ENCODE data around the gene GRID2.

Gene GRID2

GRCh38 chr4:92789741-92790140 lies 486.0 kb downstream of the GRID2 start:
- DNase-seq (ENCODE audit: extremely low read depth, low read depth): no peak
- TF ChIP-seq CTCF (IDR thresholded peaks at IDR 0.05; ENCODE audit: low read depth, low read length): no peak

GRCh38 chr4:92791871-92792440 lies 488.2 kb downstream of the GRID2 start:
- no peak for DNase-seq (ENCODE audit: extremely low read depth, low read depth)
- no peak for TF ChIP-seq CTCF (IDR thresholded peaks at IDR 0.05; ENCODE audit: low read depth, low read length)

- DNase-seq (ENCODE audit: extremely low read depth, low read depth): no peak
- no peak for TF ChIP-seq CTCF (IDR thresholded peaks at IDR 0.05; ENCODE audit: low read depth, low read length)
Observed at GRCh38 chr4:92809381-92809780, 505.6 kb downstream of the GRID2 start.

- DNase-seq (ENCODE audit: extremely low read depth, low read depth): no peak
- TF ChIP-seq CTCF (IDR thresholded peaks at IDR 0.05; ENCODE audit: low read depth, low read length): no peak
Observed at GRCh38 chr4:92812652-92813051, 508.9 kb downstream of the GRID2 start.

- TF ChIP-seq CTCF (IDR thresholded peaks at IDR 0.05; ENCODE audit: low read depth, low read length): no peak
- no peak for DNase-seq (ENCODE audit: extremely low read depth, low read depth)
Observed at GRCh38 chr4:92814677-92815076, 510.9 kb downstream of the GRID2 start.

GRCh38 chr4:92825256-92825655 lies 521.5 kb downstream of the GRID2 start:
- no peak for TF ChIP-seq CTCF (IDR thresholded peaks at IDR 0.05; ENCODE audit: low read depth, low read length)
- no peak for DNase-seq (ENCODE audit: extremely low read depth, low read depth)

GRCh38 chr4:92825791-92826190 lies 522.0 kb downstream of the GRID2 start:
- no peak for TF ChIP-seq CTCF (IDR thresholded peaks at IDR 0.05; ENCODE audit: low read depth, low read length)
- DNase-seq (ENCODE audit: extremely low read depth, low read depth): no peak

All from AG09319 (cell line).